Measurements from ENCODE around the gene EVA1C.
"Not testable (repeated sequence)": the region's sequence is repeated elsewhere in the genome, so short reads cannot be mapped to it uniquely, and the experiment has no call there.

Gene EVA1C

DNA sequence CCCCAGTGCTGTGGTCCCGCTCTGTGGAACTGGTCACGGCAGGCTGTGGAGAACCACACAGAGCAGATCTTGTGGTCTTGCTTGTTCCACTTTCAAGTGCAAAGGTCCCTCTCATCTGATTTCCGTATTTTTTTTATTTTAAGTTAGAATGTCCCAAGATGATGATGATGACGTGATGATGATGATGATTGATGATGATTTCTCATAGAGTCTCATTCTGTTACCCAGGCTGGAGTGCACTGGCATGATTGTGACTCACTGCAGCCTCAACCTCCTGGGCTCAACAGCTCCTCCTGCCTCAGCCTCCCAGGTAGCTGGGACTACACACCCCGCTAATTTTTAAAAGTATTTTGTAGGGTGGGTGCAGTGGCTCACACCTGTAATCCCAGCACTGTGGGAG lies 12.2 kb downstream of the EVA1C start:
- DNase-seq (ENCODE audit: low spot score): no peak

DNA sequence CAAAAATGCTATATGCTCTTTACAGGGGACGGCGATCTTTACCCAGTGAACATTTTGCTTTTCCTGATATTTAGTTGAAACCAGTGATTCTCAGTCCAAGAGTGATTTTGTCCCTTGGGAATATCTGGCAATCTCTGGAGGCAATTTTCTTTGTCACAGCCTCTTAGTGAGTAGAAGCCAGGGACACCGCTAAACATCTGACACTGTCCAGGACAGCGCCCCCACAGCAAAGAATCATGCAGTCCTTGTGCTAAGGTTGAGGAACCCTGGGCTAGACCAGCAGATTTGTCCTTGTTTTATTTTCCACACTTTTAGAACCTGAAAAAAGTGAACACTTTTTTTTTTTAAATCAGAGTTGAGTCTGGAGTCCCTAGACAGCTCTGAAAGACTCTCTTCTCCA lies 13.1 kb downstream of the EVA1C start:
- peak; percentile 34 for DNase-seq (ENCODE audit: low spot score)

DNA sequence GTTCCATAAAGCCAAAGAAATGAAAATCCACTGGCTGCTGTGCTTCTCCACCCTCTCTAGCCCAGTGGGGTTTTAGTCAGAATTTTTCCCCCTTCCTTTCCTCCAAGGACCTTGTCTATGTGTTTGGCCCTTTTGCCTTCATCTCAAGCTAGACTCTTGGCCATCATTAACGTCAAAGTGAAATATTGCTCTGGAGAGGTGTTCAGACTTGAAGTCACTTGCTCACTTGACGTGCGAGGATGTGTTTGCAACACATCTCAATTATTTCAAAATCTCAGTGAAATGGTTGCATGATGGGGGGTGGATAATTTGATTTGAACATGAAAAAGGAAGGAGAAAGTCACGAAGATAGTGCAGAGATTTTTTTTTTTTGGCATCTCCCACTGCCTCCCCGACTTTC lies 13.6 kb downstream of the EVA1C start:
- DNase-seq (ENCODE audit: low spot score): peak; percentile 18

DNA sequence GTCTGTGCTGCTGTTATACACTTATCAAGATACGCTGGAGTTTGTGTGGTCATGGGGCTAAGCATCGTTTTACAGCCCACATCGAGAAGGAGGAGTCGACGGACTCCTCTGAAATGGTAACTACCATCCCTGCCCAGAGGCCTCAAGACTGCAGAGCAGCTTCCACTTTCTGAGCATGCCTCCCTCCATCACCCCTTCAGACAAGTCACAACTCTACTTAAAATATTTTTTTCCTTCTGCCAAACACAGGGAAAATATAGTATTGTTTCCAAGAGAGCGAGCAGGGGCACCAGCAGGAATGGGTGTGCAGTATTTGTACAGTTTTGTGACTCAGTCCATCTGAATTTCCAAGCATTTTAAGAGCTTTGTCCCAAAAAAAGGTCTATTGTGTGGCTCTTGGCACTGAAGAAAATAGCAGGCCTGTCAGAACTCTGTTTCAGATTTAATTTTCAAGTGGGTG lies 14.1 kb downstream of the EVA1C start:
- peak; percentile 93 for DNase-seq (ENCODE audit: low spot score)

DNA sequence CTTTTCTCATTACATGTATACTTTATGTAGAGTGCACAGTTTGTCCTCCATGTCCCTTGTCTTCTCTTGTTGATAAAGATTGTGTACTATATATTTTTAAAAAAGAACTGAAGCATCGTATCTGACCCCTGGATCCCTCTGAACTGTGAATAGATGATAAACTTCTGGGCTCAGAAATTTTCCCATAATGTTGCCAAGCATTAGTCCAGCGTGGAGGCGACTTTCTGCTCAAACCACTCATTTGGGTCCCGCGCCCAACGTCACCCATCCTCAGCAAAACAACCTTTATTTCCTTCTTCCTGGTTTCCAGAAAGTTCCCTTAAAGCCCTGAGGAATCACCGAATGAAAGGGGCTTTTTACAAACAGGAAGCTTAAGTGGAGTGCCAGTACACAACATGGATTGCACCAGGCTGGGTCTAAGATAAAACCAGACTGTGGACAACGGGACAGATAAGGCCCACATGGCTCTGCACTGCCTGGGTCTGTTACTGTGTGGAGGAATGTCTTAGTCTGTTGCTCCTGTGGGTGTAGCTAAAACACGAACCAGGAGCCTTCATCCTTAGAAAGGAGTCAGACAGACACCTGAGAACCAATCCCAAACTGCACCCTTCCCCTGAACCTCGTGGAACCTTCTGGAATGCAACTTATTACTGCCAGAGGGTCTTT lies 15.6 kb downstream of the EVA1C start:
- DNase-seq (ENCODE audit: low spot score): no peak

DNA sequence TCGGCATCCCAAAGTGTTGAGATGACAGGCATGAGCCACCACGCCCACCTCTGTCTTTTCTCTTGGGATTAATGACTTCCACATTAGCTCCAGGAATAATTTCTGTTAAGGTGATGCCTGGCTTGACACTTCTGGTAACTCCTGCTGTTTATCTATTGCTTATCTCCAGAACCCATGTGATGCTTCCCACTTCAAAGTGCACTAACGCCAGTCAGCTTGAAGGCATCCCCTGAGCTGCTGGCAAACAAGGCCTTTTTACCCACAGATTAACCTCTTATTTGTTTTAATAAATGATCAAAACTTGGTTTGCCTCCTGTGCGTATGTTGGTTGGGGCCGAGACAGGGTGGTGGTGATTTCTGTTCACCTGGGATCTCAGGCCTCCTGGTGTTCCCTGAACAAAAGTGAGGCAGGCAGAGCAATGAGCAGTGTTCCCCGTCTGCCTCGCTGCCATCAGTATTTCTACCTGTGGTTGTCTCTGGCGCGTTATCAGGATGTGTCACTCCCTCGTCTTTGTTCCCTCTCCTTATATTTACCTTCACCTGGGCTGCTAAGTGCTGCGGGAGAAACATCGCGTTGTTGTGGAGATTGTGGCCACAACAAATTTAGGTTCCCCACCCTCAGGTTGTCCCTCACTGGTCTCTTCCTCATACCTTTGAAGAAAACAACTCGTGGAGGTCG lies 20.6 kb downstream of the EVA1C start:
- DNase-seq (ENCODE audit: low spot score): not testable (repeated sequence)

DNA sequence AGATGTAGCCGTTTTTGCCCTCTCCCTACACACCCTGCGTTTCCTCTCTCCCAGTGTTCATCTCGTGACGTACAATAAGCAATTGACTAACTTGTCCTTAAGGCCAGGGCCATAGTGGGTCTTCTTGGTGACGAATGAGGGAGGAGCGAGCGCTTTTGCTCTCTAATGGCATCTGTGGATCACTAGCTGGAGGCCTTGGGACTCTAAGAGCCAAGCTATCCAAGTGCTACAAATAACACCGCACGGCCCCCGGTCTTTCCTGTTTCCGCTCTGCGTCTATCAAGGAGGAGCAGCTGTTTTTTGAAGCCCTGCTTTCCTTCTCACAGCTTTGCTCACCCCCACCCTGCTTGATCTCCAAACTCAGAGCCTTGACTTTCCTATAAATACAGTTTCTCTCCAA lies 25.2 kb downstream of the EVA1C start:
- no peak for DNase-seq (ENCODE audit: low spot score)

DNA sequence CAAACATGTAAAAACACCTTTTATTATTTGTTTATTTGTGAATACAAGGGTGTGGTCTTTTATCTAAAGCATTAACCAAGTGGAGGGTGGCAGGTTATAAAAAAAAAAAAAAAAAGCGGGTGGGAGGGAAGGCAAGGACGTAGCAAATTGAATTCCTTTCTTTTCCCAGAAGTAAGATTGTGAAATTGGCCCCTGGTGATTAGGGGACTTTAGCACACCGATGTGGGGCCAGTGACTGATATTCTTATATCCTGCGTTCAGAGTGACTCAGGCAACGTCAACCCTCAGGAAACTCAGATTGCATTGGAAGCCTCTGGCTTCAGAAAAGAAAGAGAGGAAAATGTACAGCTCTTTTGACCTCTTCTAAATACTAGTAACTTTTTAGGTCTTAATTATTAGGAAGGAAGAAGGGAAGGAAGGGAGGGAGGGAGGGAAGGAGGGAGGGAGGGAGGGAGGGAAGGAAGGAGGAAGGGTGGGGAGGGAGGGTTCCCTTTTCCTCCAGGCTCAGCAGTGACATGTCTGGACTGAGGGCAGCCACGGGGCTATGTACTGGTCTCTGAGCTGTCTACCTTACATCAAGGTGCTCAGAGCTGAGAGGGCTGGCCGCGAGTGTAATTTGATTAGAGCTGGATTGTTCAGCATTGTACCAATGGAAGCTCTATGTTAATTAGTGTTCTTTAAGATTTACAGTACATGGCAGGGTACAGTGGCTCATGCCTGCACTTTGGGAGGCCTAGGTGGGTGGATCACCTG lies 30.2 kb downstream of the EVA1C start:
- DNase-seq (ENCODE audit: low spot score): no peak

DNA sequence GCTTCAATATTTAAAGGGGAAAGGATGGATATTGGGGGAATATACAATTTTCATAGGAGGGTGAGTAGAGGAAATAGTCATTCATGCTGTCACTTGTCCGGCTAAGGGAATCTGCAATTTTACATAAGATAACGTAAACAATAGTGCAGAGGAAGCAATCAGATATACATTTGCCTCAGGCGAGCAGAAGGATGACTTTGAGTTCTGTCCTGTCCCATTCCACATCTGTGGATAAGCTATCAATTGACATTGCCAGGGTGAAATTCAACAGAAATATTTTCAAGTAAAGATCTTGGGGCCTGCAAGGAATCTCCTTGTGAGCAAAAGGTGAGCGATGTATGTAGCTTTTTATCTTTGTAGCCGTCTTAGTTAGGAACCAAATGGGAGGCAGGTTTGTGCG lies 32.6 kb downstream of the EVA1C start:
- DNase-seq (ENCODE audit: low spot score): no peak

DNA sequence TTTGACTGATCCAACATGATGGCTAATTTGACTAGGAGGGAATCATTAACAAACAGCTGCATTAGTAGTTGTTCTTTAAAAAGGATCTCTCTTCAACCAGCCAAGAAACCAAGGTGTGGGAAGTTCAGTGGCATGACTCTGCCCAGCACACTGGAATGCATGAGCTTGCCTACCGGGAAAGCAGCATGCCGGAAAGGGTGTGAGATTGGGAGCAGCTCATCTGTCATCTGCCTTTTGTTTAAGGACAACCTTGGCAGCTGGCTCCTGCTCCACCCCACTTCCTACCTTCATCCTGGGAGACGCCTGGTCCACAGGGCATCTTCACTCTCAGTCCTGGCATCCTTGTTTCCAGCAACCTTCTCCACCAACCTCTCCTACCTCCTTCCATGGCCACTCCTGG lies 33.9 kb downstream of the EVA1C start:
- not testable (repeated sequence) for DNase-seq (ENCODE audit: low spot score)

DNA sequence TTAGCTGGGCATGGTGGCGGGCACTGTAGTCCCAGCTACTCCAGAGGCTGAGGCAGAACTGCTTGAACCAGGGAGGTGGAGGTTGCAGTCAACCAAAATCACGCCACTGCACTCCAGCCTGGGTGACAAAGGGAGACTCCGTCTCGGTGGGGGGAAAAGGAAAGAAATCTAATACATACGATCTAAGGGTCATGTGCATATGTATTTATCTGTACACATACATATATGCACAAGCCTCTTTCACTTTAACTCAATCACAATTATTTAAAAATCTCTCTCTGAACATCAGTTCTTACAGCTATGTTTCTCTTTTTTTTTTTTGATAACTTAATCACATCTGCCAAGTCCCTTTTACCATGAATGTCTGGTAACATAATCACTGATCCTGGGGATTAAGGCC lies 34.7 kb downstream of the EVA1C start:
- no peak for DNase-seq (ENCODE audit: low spot score)

DNA sequence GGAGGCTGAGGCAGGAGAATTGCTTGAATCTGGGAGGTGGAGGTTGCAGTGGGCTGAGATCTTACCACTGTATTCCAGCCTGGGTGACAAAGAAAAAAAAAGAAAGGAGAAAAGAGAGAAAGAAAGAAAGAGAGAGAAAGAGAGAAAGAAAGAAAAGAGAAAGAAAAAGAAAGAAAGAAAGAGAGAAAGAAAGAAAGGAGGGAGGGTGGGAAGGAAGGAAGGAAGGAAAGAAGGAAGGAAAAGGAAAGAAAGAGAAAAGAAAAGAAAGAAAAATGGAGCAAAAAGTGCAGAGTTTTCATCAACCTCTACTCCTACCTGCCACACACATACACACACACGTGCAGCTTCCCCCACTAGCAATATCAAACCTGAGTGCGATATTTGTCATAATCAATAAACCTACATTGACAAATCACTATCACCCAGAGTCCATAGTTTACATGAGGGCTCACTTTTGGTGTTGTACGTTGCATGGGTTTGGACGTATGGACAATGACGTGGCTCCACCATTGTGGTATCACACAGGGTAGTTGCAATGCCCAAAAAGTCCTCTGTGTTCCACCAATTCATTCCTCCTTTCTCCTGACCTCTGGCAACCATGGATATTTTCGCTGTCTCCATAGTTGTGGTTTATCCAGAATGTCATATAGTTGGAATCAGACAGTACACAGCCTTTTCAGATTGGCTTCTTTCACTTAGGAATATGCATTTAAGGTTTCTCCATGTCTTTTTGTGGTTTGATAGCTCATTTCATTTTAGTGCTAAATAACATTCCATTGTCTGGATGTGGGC lies 36.5 kb downstream of the EVA1C start:
- no peak for DNase-seq (ENCODE audit: low spot score)

DNA sequence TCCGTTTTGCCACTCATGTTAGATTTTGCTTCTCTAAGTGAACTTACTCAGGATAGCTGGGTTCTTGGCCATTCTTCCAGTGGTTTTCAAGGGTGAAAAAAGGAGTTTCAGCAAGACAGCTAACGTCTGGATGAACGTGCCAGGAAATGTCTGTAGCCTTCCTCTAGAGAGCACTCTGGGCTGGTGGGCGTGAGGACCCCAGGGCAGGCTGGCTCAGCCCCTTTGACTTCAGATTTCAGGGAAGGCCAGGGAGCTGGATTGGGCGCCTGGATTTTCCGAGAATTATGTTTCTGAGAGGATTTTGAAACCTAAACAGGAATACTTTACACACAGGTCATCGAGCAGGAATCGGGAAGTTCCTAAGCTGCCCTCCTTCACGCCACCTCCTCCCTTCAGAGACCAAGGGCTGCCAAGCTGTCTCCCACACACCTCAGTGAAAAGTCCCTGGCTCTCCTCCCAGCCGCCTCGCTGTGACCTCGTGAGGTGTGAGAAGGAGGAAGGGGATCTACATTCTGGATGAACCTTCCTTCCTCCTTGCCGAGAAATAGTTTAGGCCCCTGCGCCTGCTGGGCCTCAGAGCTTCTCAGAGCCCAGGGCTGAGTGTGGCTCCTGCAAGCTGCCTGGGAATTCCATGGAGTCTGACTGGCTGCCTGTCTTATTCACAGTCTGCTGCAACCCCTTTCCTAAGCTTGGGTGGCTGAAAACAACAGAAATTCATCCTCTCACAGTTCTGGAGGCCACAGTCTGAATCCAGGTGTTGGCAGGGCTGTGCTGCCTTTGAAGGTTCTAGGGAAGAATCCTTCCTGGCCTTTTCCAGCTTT lies 38.6 kb downstream of the EVA1C start:
- not testable (repeated sequence) for DNase-seq (ENCODE audit: low spot score)

DNA sequence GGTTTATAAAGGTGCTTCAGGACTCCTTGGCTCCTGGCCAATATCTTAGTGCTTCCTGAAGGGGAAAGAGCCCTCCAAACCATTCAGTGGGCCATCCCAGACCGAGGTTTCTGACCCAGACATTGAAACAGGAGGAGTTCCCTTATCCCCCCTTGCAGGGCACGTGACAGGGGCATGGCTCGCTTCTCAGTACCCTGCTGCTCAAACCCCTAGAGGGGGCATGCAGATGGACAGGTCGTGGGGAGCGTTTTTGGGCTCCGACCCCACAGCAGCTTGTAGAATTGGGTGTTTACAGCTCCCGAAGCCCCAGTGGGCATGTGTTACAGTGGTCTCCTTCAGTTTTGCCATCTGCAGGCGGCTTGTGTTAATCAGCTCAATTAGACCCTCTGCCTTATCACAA lies 39.7 kb downstream of the EVA1C start:
- not testable (repeated sequence) for DNase-seq (ENCODE audit: low spot score)

DNA sequence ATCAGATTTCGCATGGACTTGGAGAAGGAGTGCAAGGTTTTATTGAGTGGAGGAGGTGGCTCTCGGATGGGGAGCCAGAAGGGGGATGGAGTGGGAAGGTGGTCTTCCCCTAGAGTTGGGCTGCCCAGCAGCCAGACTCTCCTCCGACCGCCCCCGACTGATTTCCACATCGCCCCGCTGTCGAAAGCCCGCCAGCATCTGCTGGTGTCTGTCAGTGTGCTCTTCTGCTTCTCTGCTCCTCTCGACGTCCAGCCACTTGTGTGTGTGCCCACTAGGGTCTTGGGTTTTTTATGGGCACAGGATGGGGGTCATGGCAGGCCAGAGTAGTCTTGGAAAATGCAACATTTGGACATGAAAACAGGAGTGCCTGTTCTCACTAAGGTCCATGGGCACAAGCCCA lies 40.1 kb downstream of the EVA1C start:
- no peak for DNase-seq (ENCODE audit: low spot score)

DNA sequence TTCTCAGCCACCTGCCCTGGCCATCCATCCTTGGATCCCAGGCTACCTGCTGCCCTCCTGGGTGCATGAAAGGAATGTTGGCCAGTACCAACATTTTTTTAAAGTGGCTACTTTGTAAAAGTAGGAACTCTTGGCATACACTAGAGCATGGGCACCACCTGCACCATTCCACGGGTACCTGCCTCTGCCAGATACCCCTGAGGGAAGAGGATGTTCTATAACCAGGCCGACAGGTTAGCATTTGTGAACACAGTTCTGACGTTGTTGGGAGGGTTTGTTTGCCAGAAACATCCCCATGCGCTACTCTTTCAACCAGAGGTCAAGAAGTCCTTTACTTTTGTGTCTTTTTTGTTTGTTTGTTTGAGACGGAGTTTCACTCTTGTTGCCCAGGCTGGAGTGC lies 43.0 kb downstream of the EVA1C start:
- DNase-seq (ENCODE audit: low spot score): no peak

DNA sequence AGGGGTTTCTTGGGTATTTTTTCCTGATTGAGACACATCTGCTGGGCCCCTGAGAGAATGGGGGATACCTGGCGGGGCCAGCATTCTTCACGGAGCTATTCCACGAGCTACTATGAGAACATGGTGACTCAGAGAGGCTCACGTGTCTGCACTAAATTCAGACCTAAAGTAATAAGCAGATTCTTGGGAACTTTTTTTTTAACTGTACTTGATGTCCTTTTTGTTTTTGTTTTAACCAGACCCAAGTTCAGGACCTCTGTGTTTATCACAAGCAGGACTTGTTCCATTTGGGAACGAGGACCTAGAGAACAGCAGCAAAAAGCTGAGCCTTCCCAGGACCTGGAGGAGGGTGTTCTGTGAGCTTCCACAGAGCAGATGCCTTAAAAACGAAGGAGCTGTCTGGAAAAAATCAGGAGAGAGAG lies 44.0 kb downstream of the EVA1C start:
- DNase-seq (ENCODE audit: low spot score): no peak

DNA sequence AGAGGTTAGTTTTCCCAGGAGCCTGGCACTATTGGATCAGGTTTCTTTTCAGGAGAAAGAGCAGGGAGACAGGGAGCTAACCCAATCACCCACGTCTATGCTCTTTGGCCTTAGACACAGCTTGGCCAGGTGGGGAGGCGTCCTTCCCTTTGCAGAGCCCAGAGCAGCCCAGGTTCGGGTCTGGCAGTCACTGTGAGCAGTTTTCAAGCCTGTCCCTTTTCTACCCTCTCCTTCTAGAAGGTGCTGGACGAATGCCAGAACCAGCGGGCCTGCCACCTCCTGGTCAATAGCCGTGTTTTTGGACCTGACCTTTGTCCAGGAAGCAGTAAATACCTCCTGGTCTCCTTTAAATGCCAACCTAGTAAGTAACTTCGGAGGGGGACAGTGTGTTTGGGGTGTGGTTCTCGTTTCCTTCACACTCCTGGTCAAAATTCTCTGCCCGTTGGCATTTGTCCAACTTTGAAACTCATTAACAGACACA lies 44.9 kb downstream of the EVA1C start:
- peak; percentile 12 for DNase-seq (ENCODE audit: low spot score)

DNA sequence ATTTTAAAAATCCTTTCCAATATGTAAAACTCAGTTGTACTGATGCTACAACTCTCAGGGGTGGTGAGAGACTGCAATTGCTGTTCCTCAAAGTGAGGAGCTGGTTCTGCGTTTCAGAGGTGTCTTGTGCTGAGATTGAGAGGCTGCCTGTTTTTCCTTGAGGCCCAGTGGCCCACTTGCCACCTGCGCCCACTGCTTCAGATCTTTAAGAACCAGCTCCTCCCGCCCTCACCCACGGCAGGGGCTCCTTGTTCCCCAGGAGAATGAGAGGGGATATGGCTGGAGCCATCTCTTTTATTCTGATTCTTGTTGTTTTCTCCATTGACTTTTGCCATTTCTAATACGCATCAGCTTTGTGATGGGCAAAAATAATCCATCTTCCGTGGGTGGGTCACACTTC lies 45.5 kb downstream of the EVA1C start:
- no peak for DNase-seq (ENCODE audit: low spot score)

DNA sequence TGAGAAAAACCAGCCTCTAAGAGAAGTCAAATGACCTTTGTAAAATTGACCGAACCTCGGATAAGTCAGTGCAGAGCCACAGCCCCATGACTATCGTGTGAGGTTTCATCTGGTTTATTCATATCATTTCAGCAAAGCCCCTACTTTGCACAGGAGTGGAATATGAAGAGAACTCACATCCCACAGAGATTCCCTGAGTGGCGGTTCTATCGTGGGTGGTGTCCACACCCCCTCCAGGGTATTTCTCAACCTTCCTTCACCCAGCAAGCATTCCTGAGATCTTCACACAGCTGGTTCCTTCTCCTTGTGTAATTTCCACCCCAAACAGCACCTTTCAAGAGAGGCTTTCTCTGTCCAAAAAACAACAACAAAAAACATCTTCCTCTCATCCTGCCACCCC lies 47.5 kb downstream of the EVA1C start:
- no peak for DNase-seq (ENCODE audit: low spot score)

DNA sequence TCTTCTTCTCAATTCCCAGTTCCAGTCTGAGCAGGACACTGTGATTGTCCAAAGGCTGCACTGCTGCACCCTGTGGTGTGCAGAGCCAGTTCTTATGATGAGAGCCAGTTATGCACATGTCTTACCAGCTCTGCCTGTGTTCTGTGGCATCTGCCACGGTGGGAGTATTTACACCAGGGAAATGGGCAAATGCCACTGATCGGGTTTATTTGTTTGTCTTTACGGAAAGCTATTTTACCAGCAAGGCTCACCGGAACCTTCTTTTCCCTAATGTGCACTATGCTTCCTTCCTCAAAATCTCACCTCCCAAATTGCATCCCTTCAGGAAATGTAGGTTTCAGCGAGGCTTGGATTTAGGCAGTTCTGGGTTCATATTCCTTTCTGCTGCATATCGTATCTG lies 49.0 kb downstream of the EVA1C start:
- no peak for DNase-seq (ENCODE audit: low spot score)
